HUES6 (cell line): ENCODE data around the gene POMP.

Source experiments
- H3K27ac ChIP-seq: 2 replicates; pipeline ENCODE4 v1.7.0; 2013; ENCODE audit warnings: low read depth, mild to moderate bottlenecking, low read length, inconsistent platforms
- H3K27me3 ChIP-seq: 2 replicates; pipeline ENCODE4 v1.6.1; 2013; ENCODE audit warnings: low read length; ENCODE audit not compliant: control insufficient read depth, insufficient read depth
- H3K36me3 ChIP-seq: 2 replicates; pipeline ENCODE4 v1.6.1; 2013; ENCODE audit warnings: low read length; ENCODE audit not compliant: control insufficient read depth, insufficient read depth
- H3K4me1 ChIP-seq: 2 replicates; pipeline ENCODE4 v1.6.1; 2013; ENCODE audit warnings: low read length; ENCODE audit not compliant: control insufficient read depth, insufficient read depth
- H3K4me3 ChIP-seq: 2 replicates; pipeline ENCODE4 v1.5.1; 2013; ENCODE audit warnings: low read depth, low read length
- H3K9ac ChIP-seq: one replicate; pipeline ENCODE4 v1.6.1; 2013; ENCODE audit warnings: mild to moderate bottlenecking, low read length
- H3K9me3 ChIP-seq: 2 replicates; pipeline ENCODE4 v1.6.1; 2013; ENCODE audit warnings: low read depth, low read length; ENCODE audit not compliant: control insufficient read depth, insufficient read depth

Gene POMP, protein sequence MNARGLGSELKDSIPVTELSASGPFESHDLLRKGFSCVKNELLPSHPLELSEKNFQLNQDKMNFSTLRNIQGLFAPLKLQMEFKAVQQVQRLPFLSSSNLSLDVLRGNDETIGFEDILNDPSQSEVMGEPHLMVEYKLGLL

GRCh38 chr13:28658796-28659620, at the start of gene POMP:
Gene POMP, plus strand, starts transcription at chr13:28659130. Its CDS starts 55 bp downstream, at chr13:28659185.
- Histone ChIP-seq H3K27me3 (no peaks in the 10 kb centered on the region), H3K9me3 (no peaks in the 10 kb centered on the region), H3K36me3 (peaks cover 40% of the 10 kb centered on the region), H3K4me3 (peak within 1 kb of the TSS; percentile 99), H3K27ac (peak within 1 kb of the TSS; percentile 85), H3K9ac (peak within 1 kb of the TSS; percentile 93), H3K4me1 (peaks cover 11% of the 10 kb centered on the region; the same call in 1 of the 2 replicates)

DNA sequence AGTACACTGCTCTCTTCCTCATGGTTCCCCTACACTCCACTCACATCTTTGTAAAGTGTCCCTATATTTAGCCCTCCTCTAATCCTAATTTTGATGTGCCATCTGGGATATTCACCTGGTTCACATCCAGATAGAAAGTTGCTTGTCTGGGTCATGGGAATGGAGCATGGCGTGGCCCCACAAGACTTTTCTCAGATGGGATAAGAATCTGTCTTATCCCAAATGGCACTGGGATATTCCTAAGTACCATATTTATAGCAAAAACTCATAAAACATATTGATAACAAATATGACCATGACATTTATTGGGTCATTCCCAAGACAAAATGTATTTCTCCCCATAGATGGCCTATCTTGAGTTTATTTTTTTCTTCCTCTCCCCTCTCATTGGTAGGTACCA, 49.5 kb upstream of the POMP start:
- no peak overlapping the region for H3K4me3 ChIP-seq
- peaks cover 4% of the 10 kb centered on the region; the same call in 1 of the 2 replicates for H3K4me1 ChIP-seq
- no peak overlapping the region for H3K9ac ChIP-seq
- H3K27me3 ChIP-seq, result no peaks in the 10 kb centered on the region
- no peaks in the 10 kb centered on the region for H3K9me3 ChIP-seq
- no peak overlapping the region for H3K27ac ChIP-seq
- H3K36me3 ChIP-seq, result no peaks in the 10 kb centered on the region

DNA sequence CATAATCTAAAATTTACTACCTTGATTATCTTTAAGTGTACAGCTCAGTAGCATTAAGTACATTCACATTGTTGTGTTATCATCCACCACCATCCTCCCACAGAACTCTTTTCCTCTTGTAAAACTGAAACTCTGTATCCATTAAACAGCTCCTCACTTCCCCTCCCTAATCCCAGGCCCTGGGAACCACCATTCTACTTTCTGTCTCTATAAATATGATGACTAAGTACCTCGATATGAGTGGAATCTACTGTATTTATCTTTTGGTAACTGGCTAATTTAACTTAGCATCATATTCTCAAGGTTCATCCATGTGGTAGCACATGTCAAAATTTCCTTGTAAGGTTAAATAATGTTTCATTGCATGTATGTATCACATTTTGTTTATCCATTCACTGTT, 49.0 kb upstream of the POMP start:
- Histone ChIP-seq H3K27ac (no peak overlapping the region), H3K4me1 (peaks cover 4% of the 10 kb centered on the region; the same call in 1 of the 2 replicates), H3K9ac (no peak overlapping the region), H3K36me3 (no peaks in the 10 kb centered on the region), H3K9me3 (no peaks in the 10 kb centered on the region), H3K4me3 (no peak overlapping the region), H3K27me3 (no peaks in the 10 kb centered on the region)

- H3K9me3 ChIP-seq, result no peaks in the 10 kb centered on the region
- H3K27ac ChIP-seq, result no peak overlapping the region
- H3K4me3 ChIP-seq, result no peak overlapping the region
- H3K9ac ChIP-seq, result no peak overlapping the region
- no peaks in the 10 kb centered on the region for H3K27me3 ChIP-seq
- H3K36me3 ChIP-seq, result no peaks in the 10 kb centered on the region
- peaks cover 4% of the 10 kb centered on the region; the same call in 1 of the 2 replicates for H3K4me1 ChIP-seq
Observed at GRCh38 chr13:28610996-28611395, 47.9 kb upstream of the POMP start.

- no peaks in the 10 kb centered on the region for H3K9me3 ChIP-seq
- H3K9ac ChIP-seq, result no peak overlapping the region
- no peak overlapping the region for H3K4me3 ChIP-seq
- no peaks in the 10 kb centered on the region for H3K27me3 ChIP-seq
- no peaks in the 10 kb centered on the region for H3K36me3 ChIP-seq
- peaks cover 4% of the 10 kb centered on the region; the same call in 1 of the 2 replicates for H3K4me1 ChIP-seq
- no peak overlapping the region; the same call in 1 of the 2 replicates for H3K27ac ChIP-seq
Observed at GRCh38 chr13:28611654-28612131, 47.2 kb upstream of the POMP start.

DNA sequence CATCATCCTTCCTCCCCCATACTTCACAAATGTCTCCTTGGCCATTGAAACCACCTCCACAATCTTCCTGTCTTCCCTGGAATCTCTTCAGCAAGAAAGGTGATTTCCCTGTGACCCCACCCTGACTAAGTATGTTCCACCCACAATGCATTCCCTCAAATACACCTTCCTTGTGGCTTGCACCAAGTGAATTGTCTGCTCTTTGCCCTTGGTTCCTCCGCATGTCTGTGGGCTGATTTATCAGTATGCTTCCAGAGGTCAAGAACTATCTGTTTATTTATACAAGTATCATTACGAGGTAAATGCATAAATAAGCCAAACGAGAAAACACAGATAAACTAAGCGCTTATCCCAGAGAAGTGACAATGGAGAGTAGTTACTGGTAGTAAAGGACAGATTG, 45.4 kb upstream of the POMP start:
- Histone ChIP-seq H3K9me3 (no peaks in the 10 kb centered on the region), H3K27me3 (no peaks in the 10 kb centered on the region), H3K27ac (no peak overlapping the region), H3K4me3 (no peak overlapping the region), H3K4me1 (peaks cover 4% of the 10 kb centered on the region; the same call in 1 of the 2 replicates), H3K9ac (no peak overlapping the region), H3K36me3 (no peaks in the 10 kb centered on the region)

DNA sequence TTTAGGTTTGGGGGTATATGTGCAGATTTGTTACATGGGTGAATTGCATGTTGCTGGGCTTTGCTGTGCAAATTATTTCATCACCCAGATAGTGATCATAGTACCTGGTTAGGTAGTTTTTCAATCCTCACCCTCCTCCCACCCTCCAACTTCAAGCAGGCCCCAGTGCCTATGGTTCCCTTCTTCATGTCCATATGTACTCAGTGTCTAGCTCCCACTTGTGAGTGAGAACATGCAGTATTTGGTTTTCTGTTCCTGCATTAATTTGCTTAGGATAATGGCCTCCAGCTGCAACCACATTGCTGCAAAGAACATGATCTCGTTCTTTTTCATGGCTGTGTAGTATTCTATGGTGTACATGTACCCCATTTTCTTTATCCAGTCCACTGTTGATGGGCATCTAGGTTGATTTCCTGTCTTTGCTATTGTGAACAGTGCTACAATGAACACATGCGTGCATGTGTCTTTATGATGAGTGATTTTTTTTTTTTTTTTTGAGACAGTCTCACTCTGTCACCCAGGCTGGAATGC, 42.9 kb upstream of the POMP start:
- Histone ChIP-seq H3K4me3 (no peak overlapping the region), H3K9me3 (no peaks in the 10 kb centered on the region), H3K27me3 (no peaks in the 10 kb centered on the region), H3K4me1 (peaks cover 4% of the 10 kb centered on the region; the same call in 1 of the 2 replicates), H3K27ac (no peak overlapping the region), H3K9ac (no peak overlapping the region), H3K36me3 (no peaks in the 10 kb centered on the region)

- no peaks in the 10 kb centered on the region for H3K36me3 ChIP-seq
- H3K27ac ChIP-seq, result no peak overlapping the region
- no peaks in the 10 kb centered on the region for H3K27me3 ChIP-seq
- H3K9ac ChIP-seq, result no peak overlapping the region
- no peaks in the 10 kb centered on the region for H3K9me3 ChIP-seq
- H3K4me3 ChIP-seq, result no peak overlapping the region
- no peaks in the 10 kb centered on the region for H3K4me1 ChIP-seq
Observed at GRCh38 chr13:28618230-28618994, 40.5 kb upstream of the POMP start.

- H3K4me1 ChIP-seq, result peaks cover 14% of the 10 kb centered on the region; the same call in 1 of the 2 replicates
- no peak overlapping the region for H3K27ac ChIP-seq
- no peaks in the 10 kb centered on the region for H3K27me3 ChIP-seq
- H3K9ac ChIP-seq, result no peak overlapping the region
- no peak overlapping the region for H3K4me3 ChIP-seq
- H3K36me3 ChIP-seq, result no peaks in the 10 kb centered on the region
- no peaks in the 10 kb centered on the region for H3K9me3 ChIP-seq
Observed at GRCh38 chr13:28620011-28620830, 38.7 kb upstream of the POMP start.

DNA sequence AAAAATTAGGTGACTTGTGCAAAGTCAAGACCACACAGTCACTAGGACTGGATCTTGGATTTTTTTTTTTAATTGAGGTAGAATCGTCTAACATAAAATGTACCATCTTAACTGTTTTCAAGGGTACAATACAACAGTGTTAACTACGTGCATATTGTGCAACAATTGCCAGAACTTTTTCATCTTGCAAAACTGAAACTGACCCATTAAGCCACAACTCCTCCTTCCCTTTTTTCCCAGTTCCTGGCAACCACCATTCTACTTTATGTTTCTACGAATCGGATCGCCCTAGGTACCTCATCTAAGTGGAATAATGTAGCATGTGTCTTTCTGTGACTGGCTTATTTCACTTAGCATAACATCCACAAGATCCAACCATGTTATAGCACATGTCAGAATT, 37.5 kb upstream of the POMP start:
- H3K9ac ChIP-seq, result no peak overlapping the region
- H3K9me3 ChIP-seq, result no peaks in the 10 kb centered on the region
- H3K27ac ChIP-seq, result no peak overlapping the region
- no peak overlapping the region for H3K4me3 ChIP-seq
- H3K4me1 ChIP-seq, result peaks cover 15% of the 10 kb centered on the region; the same call in 1 of the 2 replicates
- no peaks in the 10 kb centered on the region for H3K36me3 ChIP-seq
- no peaks in the 10 kb centered on the region for H3K27me3 ChIP-seq
